Brain microvascular endothelial cell (primary cell): Measurements from ENCODE around the gene GEMIN5.

Experiments
- DNase-seq: peaks from one replicate; pipeline ENCODE4 v3.0.0-alpha.2; 2020
- H3K27ac ChIP-seq: fragments of 250-450 bp; sonication (Bioruptor Pico); 2 replicates; pipeline ENCODE4 v1.5.1; 2020; ENCODE audit warnings: mild to moderate bottlenecking, moderate library complexity
- H3K27me3 ChIP-seq: fragments of 250-450 bp; sonication (Bioruptor Pico); replicated peaks from 2 replicates; pipeline ENCODE4 v1.5.1; 2020; ENCODE audit warnings: mild to moderate bottlenecking
- H3K36me3 ChIP-seq: fragments of 250-450 bp; sonication (Bioruptor Pico); replicated peaks from 2 replicates; pipeline ENCODE4 v1.5.1; 2020; ENCODE audit warnings: mild to moderate bottlenecking
- H3K4me3 ChIP-seq: 2 replicates; pipeline ENCODE4 v1.5.1; 2011; ENCODE audit warnings: low read depth, mild to moderate bottlenecking, control low read depth, low read length, moderate library complexity
- in situ Hi-C: cut with HindIII; loops from 2 replicates; pipeline ENCODE4 v1.10.0; 2017; ENCODE audit warnings: low sequenced_read_pairs, low pct_ligation_motif_present
- TF ChIP-seq, protein P1 (sequence below): IDR thresholded peaks from 2 replicates; pipeline ENCODE4 v1.5.1; 2011; ENCODE audit warnings: low read depth, mild to moderate bottlenecking, moderate library complexity, low read length, control low read depth, inconsistent platforms; ENCODE audit errors: missing control alignments

Gene GEMIN5

DNA sequence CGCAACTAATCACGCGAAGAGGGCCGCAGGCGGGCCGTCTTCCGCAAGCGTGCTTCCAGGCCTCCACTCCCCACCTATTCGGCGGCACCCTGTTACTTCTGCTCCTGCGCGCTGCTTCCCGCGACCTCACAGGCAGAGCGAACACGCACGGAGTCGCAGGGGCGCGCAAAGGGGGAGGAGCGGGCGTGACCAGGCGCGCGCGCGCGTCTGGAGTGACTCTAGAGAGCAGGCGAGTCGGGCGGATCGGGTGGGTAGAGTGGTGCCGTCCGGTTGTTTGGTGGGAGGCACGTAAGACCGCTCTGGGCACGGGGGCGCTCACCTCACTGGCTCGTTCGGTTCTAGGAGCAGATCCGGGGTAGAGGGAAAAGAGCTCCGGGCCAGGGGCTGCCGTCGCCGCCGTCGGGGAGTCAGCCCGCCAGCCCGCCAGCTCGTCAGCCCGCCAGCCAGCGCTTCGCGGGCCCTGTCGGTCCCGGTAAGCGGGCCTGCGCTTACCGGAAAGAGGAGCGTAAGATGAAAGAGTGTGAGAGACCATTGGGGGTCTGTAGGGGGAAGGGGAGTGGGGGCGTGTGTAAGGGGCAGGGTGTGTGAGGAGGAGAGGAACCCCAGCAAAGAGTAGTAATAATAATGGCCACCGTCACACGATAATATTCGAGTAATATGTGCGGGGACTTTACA, 79.6 kb downstream of the GEMIN5 start, which contains the start of gene CNOT8:
CNOT8 (plus strand) TSS at position 331 of the 675 bp plus-strand sequence. CDS start 4,652 bp downstream, outside the sequence.
- peaks cover 3% of the 10 kb centered on the region for H3K36me3 ChIP-seq
- peak; percentile 98 for DNase-seq
- H3K27me3 ChIP-seq: no peaks in the 10 kb centered on the region
- peak within 1 kb of the TSS; percentile 86 for H3K4me3 ChIP-seq
- in situ Hi-C loops: no loop called here
- H3K27ac ChIP-seq: peak within 1 kb of the TSS; percentile 96
- TF ChIP-seq, protein P1, sequence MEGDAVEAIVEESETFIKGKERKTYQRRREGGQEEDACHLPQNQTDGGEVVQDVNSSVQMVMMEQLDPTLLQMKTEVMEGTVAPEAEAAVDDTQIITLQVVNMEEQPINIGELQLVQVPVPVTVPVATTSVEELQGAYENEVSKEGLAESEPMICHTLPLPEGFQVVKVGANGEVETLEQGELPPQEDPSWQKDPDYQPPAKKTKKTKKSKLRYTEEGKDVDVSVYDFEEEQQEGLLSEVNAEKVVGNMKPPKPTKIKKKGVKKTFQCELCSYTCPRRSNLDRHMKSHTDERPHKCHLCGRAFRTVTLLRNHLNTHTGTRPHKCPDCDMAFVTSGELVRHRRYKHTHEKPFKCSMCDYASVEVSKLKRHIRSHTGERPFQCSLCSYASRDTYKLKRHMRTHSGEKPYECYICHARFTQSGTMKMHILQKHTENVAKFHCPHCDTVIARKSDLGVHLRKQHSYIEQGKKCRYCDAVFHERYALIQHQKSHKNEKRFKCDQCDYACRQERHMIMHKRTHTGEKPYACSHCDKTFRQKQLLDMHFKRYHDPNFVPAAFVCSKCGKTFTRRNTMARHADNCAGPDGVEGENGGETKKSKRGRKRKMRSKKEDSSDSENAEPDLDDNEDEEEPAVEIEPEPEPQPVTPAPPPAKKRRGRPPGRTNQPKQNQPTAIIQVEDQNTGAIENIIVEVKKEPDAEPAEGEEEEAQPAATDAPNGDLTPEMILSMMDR: no peak

GRCh38 chr5:154857530-154858296, 80.3 kb downstream of the GEMIN5 start:
- no peaks in the 10 kb centered on the region for H3K36me3 ChIP-seq
- in situ Hi-C loops: no loop called here
- H3K27me3 ChIP-seq: no peaks in the 10 kb centered on the region
- H3K27ac ChIP-seq: peak overlapping the region; percentile 96
- TF ChIP-seq, protein P1: peak; percentile 22
- H3K4me3 ChIP-seq: peak overlapping the region; percentile 86
- peak; percentile 97 for DNase-seq

DNA sequence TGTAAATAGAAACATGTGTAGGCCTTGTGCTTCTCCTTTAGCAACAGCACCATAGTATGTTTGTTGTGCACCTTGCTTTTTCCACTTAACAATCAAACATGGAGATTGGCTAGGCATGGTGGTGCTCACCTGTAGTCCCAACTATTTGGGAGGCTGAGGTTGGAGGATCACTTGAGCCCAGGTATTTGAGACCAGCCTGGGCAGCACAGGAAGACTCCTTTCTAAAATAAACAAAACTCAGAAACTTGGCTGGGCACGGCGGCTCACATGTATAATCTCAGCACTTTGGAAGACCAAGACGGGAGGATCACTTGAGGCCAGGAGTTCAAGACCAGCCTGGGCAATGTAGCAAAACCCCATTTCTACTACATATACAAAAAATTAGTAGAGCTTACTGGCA, 86.7 kb downstream of the GEMIN5 start:
- in situ Hi-C loops: no loop called here
- H3K27ac ChIP-seq: no peak overlapping the region
- no peak overlapping the region for H3K4me3 ChIP-seq
- H3K27me3 ChIP-seq: no peaks in the 10 kb centered on the region
- H3K36me3 ChIP-seq: no peaks in the 10 kb centered on the region
- TF ChIP-seq, protein P1: no peak
- no peak for DNase-seq

- peak; percentile 85 for DNase-seq
Measured at GRCh38 chr5:154850255-154851062, 87.6 kb downstream of the GEMIN5 start, which contains the start of gene FAXDC2. Gene FAXDC2, minus strand, starts transcription at chr5:154850603. Its CDS starts 12,425 bp downstream, at chr5:154838178.

GRCh38 chr5:154849791-154850201, 88.2 kb downstream of the GEMIN5 start:
- no peak for DNase-seq
- TF ChIP-seq, protein P1: no peak
- in situ Hi-C loops: no loop called here
- H3K4me3 ChIP-seq: peak overlapping the region; percentile 64
- no peaks in the 10 kb centered on the region for H3K36me3 ChIP-seq
- H3K27me3 ChIP-seq: no peaks in the 10 kb centered on the region
- H3K27ac ChIP-seq: peak overlapping the region; percentile 3

More at GRCh38 chr5:154850255-154851062, 87.6 kb downstream of the GEMIN5 start, which contains the start of gene FAXDC2:
- Histone ChIP-seq H3K36me3 (no peaks in the 10 kb centered on the region), H3K27me3 (no peaks in the 10 kb centered on the region), H3K27ac (peak within 1 kb of the TSS; percentile 5), H3K4me3 (peak within 1 kb of the TSS; percentile 64)
- in situ Hi-C loops: no loop called here
- TF ChIP-seq, protein P1: no peak
